Cardiac septum (tissue), 1 donor: Measurements from ENCODE around the gene ATP6V1G2. TPM values are rescaled to one million over a fixed set of nuclear protein-coding genes. Genes with fewer than 3 reads are reported as not detected.
"Not testable (repeated sequence)": the region's sequence is repeated elsewhere in the genome, so short reads cannot be mapped to it uniquely, and the experiment has no call there.

Source experiments
- DNase-seq: peaks from one replicate; pipeline ENCODE4 v3.0.0-alpha.2; 2020; ENCODE audit warnings: low spot score
- intact Hi-C: fragments of 100-400 bp; cut with DNase I; formaldehyde crosslinking; loops from one replicate; pipeline ENCODE4 v1.14.0; 2022
- total RNA-seq: library from RNA; stranded (reverse); fragmentation: NEBNext Ultra II Directional; extraction: Animal tissue kit (Norgen Biotek cat#: 25700); gene quantifications from one replicate; pipeline ENCODE4 v1.2.1, GENCODE V29; 2021
- donor health status: DM: no; HTN: no; CAD: no.

The ATP6V1G2 gene
- total RNA-seq, 1 donor from 2014 or later: 2.6 TPM

DNA sequence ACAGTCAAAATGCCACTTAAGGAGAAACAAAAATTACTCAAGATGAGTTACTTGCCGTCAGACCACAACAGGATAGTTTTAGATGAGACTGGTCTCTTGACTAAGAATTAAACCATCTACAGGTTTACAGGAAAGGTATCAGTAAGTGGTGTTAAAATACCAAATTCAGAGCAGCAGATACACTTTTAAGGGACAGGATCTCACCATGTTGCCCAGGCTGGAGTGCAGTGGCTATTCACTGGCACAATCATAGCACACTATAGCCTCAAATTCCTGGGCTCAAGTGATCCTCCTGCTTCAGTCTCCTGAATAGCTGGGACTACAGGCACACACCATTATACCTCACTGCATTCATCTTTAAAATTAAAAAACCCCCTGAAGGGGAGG, 13.0 kb downstream of the ATP6V1G2 start:
- intact Hi-C loops: no loop called here

GRCh38 chr6:31532644-31533454, 13.6 kb downstream of the ATP6V1G2 start:
- intact Hi-C loops: no loop called here

More for the DNA sequence above, 13.0 kb downstream of the ATP6V1G2 start:
- DNase-seq: no peak

DNA sequence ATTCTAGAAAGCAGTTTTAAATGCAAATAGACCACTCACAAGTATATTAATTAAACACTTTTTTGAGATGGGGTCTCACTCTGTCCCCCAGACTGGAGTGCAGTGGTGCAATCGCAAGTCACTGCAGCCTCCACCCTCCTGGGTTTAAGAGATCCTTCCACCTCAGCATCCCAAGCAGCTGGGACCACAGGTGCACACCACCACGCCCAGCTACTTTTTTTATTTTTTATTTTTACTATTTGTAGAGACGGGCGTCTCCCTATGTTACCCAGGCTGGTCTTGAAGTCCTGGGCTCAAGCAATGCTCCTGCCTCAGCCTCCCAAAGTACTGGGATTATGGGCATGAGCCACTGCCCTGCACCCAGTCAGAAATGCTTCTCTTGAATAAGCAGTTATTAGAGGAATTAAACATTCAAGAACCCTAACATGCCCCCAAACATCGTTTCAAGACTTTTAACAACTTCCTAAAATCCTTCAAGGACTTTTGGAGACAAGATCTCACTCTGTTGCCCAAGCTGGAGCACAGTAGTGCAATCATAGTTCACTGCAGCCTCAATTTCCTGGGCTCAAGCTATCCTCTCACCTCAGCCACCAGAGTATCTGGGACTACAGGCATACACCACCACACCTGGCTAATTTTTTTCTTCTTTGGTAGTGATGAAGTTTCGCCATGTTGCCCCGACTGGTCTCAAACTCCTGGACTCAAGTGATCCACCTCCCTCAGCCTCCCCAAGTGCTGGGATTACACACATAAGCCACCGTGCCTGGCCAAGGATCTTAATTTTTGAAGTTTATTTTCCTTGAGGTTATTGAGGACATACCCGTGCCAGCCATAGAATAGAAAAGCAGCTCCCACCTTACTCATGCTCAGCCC, 14.4 kb downstream of the ATP6V1G2 start:
- intact Hi-C loops: no loop called here
- DNase-seq: no peak

More at GRCh38 chr6:31532644-31533454, 13.6 kb downstream of the ATP6V1G2 start:
- no peak for DNase-seq

GRCh38 chr6:31531162-31531561, 15.2 kb downstream of the ATP6V1G2 start:
- intact Hi-C loops: no loop called here
- DNase-seq: no peak

DNA sequence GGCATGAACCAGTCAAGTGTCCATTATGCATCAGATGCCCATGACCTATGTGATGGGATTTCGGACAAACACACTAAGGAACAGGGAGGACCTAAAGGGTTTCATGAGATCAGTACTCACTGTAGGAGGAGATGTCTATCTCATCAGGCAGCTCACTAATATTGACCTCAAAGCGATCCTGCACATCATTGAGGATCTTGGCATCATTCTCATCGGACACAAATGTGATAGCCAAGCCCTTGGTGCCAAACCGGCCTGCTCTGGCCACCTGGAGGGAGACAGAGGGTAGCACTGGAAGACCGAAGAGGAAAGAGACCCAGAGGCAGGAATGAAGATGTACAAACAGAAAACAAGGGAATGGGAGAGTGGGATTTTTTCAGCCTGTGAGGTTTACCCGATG, 15.7 kb downstream of the ATP6V1G2 start:
- intact Hi-C loops: no loop called here
- no peak for DNase-seq

DNA sequence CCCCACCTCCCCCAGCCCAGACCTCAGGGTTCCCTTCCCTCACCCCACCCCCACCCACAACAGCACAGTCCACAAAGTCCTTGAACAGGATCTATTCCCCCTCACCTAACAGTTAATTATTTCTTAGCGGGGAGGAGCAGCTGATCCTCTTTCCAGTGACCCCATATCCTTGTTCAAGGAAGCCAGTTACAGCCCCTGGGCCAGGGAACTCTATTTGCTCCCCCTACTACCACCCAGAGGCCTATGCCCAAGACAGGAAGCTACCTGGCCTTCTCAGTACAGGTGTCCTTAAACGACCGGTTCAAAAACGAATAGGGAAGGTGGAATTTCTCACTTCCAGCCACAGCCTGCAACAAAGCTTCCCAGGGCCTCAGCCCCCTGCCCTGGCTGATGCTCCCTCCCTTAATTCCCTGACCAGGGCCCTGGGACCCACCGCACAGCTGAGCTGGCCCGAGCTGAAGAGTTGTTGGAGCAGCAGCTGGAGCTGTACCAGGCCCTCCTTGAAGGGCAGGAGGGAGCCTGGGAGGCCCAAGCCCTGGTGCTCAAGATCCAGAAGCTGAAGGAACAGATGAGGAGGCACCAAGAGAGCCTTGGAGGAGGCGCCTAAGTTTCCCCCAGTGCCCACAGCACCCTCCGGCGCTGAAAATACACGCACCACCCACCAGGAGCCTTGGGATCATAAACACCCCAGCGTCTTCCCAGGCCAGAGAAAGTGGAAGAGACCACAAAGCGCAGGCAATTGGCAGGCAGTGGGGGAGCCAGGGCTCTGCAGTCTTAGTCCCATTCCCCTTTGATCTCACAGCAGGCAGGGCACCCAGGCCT, 16.9 kb downstream of the ATP6V1G2 start:
- intact Hi-C loops: no loop called here
- no peak for DNase-seq

- intact Hi-C loops: no loop called here
- no peak for DNase-seq
These were observed 17.5 kb downstream of the ATP6V1G2 start, which contains the start of gene MCCD1 for GRCh38 chr6:31528821-31529328. Gene MCCD1, plus strand, starts transcription at chr6:31528962. Its CDS starts 53 bp downstream, at chr6:31529015.

- intact Hi-C loops: no loop called here
- no peak for DNase-seq
These were observed 18.1 kb downstream of the ATP6V1G2 start for GRCh38 chr6:31528307-31528777.

DNA sequence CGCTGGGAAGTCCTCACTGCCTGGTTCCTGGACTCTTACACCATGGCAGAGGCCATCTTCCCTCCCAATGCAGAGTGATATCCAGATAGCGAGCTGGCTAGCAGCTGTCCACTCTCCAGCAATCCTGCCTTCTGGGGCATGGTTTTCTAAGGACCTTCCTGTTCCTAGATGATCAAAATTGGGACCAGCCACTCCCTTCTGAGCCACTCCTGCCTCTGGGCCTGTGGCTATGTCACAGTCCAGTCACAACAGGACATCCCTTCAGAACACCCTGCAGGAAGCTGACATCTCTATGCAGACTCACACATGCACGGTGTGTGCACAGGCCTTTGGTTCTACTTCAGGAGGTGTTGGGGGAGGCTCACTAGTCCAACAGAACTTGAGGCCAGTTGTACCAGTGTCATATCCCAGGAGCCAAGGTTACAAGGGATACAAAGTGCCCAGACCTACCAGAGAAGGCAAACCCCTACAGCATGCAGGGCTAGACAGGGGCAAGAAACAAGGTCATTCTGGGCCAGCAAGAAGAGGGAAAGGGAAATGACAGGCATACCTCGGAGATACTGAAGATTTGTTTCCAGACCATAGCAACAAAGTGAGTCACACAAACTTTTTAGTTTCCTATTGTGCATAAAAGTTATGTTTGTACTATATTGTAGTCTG, 20.3 kb downstream of the ATP6V1G2 start:
- no peak for DNase-seq
- intact Hi-C loops: no loop called here

GRCh38 chr6:31525553-31525931, 20.9 kb downstream of the ATP6V1G2 start:
- intact Hi-C loops: no loop called here
- DNase-seq: no peak

DNA sequence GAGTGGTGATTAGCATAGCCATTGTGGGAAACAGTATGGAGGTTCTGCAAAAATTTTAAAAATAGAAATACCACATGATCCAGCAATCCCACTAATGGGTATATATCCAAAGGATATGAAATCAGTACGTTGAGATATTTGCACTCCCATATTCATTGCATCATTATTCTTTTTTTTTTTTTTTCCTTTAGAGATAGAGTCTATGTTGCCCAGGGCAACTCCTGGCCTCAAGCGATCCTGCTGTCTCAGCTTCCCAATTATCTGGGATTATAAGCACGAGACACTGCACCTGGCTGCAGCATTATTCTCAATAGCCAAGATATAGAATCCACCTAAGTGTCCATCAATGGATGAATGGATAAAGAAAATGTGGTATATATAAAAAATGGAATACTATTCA, 24.6 kb downstream of the ATP6V1G2 start:
- intact Hi-C loops: no loop called here

DNA sequence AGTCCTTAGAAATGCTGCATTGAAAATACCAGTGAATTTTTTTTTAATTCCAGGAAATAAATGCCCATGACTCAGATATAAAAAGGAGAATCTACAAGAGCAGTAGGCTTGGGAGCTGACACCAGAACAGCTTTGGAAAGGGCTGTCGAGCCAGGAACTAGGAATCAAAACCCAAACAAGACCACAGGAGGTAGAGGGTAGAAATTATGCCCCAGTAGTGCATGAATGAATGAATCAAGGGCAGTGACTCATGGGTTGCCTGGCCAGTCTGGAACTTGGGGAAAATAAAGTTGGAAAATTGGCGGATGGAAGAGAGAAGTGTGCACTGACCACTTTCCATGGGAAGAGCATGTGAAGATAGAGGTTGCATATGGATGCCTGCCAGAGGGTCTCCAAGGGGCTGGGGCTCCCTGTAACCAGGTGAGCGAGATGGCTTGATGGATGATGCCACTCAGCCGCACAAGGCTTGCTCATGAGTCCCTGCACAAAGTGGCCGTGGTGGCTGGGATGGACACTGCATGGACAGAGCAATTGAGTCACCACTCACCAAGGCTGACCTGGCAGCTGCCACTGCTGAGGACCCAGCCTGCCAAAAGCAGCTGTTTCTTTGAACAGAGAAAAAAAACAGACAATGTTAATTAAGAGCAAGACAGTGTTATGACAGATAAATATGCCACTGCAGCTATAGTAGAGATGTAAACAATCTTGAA, 32.8 kb downstream of the ATP6V1G2 start:
- no peak for DNase-seq
- intact Hi-C loops: no loop called here

More for the DNA sequence above, 24.6 kb downstream of the ATP6V1G2 start:
- no peak for DNase-seq

DNA sequence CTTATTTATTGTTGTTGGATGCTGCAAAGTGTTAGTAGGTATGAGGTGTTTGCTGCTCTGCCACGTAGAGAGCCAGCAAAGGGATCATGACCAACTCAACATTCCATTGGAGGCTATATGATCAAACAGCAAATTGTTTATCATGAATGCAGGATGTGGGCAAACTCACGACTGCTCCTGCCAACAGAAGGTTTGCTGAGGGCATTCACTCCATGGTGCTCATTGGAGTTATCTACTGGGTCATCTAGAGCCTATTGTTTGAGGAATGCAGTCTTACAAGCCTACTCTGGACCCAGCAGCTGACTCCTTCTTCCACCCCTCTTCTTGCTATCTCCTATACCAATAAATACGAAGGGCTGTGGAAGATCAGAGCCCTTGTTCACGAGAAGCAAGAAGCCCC, 36.4 kb downstream of the ATP6V1G2 start:
- no peak for DNase-seq
- intact Hi-C loops: no loop called here

- DNase-seq, intact Hi-C loops: not testable (repeated sequence)
These were observed 37.4 kb downstream of the ATP6V1G2 start for GRCh38 chr6:31509036-31509435.

DNA sequence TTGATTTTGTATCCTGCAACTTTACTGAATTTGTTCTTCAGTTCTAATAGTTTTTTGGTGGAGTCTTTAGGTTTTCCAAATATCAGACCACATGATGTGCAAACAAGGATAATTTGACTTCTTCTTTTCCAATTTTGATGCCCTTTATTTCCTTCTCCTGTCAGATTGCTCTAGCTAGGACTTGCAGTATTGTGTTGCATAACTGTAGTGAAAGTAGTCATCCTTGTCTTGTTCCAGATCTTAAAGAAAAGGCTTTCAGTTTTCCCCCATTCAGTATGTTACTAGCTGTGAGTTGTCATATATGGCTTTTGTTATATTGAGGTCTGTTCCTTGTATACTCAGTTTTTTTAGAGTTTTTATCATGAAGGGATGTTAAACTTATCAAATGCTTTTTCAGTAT, 43.8 kb downstream of the ATP6V1G2 start:
- DNase-seq: no peak
- intact Hi-C loops: no loop called here

DNA sequence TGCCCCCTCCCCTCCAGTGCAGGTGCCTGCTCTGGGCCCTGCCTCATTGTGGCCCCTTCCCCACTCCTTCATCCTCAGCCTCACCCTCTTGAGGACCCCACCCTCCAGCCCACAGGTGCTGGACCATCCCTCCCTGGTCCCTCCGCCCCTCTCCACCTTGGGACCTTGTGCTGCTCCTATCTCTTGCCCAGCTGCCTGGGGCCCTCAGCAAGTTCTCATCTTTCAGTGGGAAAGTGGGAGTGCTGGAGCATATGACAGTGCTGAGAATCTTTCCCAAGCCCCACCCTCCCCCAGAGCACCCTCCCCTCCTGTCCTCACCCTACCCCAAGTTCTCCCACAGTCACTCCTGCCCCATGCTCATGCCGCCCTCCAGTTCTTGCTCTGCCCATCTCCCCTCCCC, 46.8 kb downstream of the ATP6V1G2 start:
- intact Hi-C loops: loop anchor here (5.0 kb wide), 1 partner anchor 98 kb away; no protein-coding TSS in a partner anchor
- DNase-seq: not testable (repeated sequence)

- intact Hi-C loops: loop anchor here (5.0 kb wide), 1 partner anchor 99 kb away; no protein-coding TSS in a partner anchor
- DNase-seq: no peak
These were observed 47.7 kb downstream of the ATP6V1G2 start for GRCh38 chr6:31498748-31499147.
